Ovary (tissue), 9 donors: ENCODE data around the gene ELANE. TPM values are rescaled to one million over a fixed set of nuclear protein-coding genes. Genes with fewer than 3 reads are reported as not detected.
A peak's percentile ranks its signal among the peaks of the same experiment; 100 is the strongest.

ENCODE experiments used
- DNase-seq, 5 donors: peaks; one replicate each; pipeline ENCODE4 v3.0.0-alpha.2; 2019 to 2020
- H3K27ac ChIP-seq, 2 donors: fragments of 200-600 bp; one replicate each; pipeline versions ENCODE4 v1.5.1 to v1.8.0; 2019 to 2022
- H3K27me3 ChIP-seq: fragments of 200-600 bp; one replicate; pipeline ENCODE4 v1.8.0; 2022
- H3K36me3 ChIP-seq: fragments of 200-600 bp; sonication (generic); one replicate; pipeline ENCODE4 v1.5.1; 2019
- H3K4me1 ChIP-seq: one replicate; pipeline ENCODE4 v1.8.1; 2013; ENCODE audit warnings: mild to moderate bottlenecking, moderate library complexity; ENCODE audit not compliant: insufficient read depth
- H3K4me3 ChIP-seq: fragments of 200-600 bp; sonication (generic); one replicate; pipeline ENCODE4 v1.5.1; 2017
- H3K9me3 ChIP-seq, 2 donors: fragments of 200-600 bp in 1 of 2; sonication (generic) in 1 of 2; one replicate each; pipeline versions ENCODE4 v1.5.1 to v1.8.1; 2013 to 2019; ENCODE audit warnings: mild to moderate bottlenecking in 1 of 2, moderate library complexity in 1 of 2
- CTCF ChIP-seq, 3 donors: fragments of 450-650 bp in 2 of 3; fragments of 200-600 bp in 1 of 3; IDR thresholded peaks; one replicate each; pipeline versions ENCODE4 v1.5.1 to v1.8.0; 2016 to 2022; ENCODE audit warnings: antibody characterized with exemption in 3 of 3, mild to moderate bottlenecking in 1 of 3
- EP300 ChIP-seq: sonication (generic); formaldehyde crosslinking; IDR thresholded peaks from one replicate; pipeline ENCODE4 v1.6.1; 2017; ENCODE audit warnings: antibody characterized with exemption
- POLR2A ChIP-seq: fragments of 450-650 bp; IDR thresholded peaks from one replicate; pipeline ENCODE4 v1.6.1; 2017; ENCODE audit warnings: antibody characterized with exemption, mild to moderate bottlenecking, moderate library complexity
- WGBS, 3 donors: extraction: QIAGEN DNeasy Blood & Tissue Kit in 1 of 3; methylation state at CpG; one replicate each; pipeline versions ENCODE4 v1.1.5 to v1.1.7; 2013 to 2017; 5-methylcytosine and 5-hydroxymethylcytosine counted together
- intact Hi-C, 4 donors: fragments of 100-400 bp; cut with DNase I; formaldehyde crosslinking; loops; one replicate each; pipeline versions ENCODE4 v1.11.0 to v1.15.1; 2022 to 2023
- polyA plus RNA-seq, 2 donors: library from polyadenylated mRNA; stranded (reverse); fragments of 200-250 nt in 1 of 2; fragments of 350-450 nt in 1 of 2; fragmentation: Illumina TruSeq in 1 of 2; extraction: RNeasy Lipid Tissue Mini Kit (QIAGEN cat#74804) in 1 of 2; gene quantifications; one replicate each; pipeline ENCODE4 v1.2.3, GENCODE V29; 2013 to 2014
- total RNA-seq, 7 donors: library from RNA; depleted of rRNA in 2 of 7; stranded (reverse); fragments of >200 nt in 2 of 7; fragmentation: NEBNext Ultra II Directional in 3 of 7; extraction: Animal tissue kit (Norgen Biotek cat#: 25700) in 3 of 7; gene quantifications; one replicate each; pipeline versions ENCODE4 v1.1.0 to v1.2.4, GENCODE V29; 2016 to 2023
- donor health status: DM: no; HTN: no; CAD: no; lungs with moderate emphysema.
- donor health status: DM: no; HTN: no; CAD: no.
- donor health status: Bipolar disorder and iron deficiency.
- donor health status: DM: yes; HTN: yes; CAD: no.
- donor health status: DM: no; HTN: no; CAD: no.
- donor health status: DM: yes; HTN: yes; CAD: no.

Gene ELANE
- total and polyA plus RNA-seq, 9 donors: 0.27 to 0.72 (median 0.47) TPM; not detected in 5

GRCh38 chr19:804419-805165 lies 47.5 kb upstream of the ELANE start:
- no peak for TF ChIP-seq POLR2A
- no peak overlapping the region for H3K27ac ChIP-seq

GRCh38 chr19:805166-805551 lies 46.9 kb upstream of the ELANE start:
- Histone ChIP-seq H3K27ac (no peak overlapping the region), H3K9me3 (no peaks in the 10 kb centered on the region), H3K27me3 (no peaks in the 10 kb centered on the region), H3K36me3 (no peaks in the 10 kb centered on the region), H3K4me3 (no peak overlapping the region), H3K4me1 (peaks cover 27% of the 10 kb centered on the region)
- TF ChIP-seq EP300: no peak
- TF ChIP-seq CTCF (IDR thresholded peaks at IDR 0.05): no peak
- intact Hi-C loops: no loop called here
- 84 to 91% (median 86%) methylated on average over 29 to 33 of the region's 33 CpGs for WGBS, 3 donors
- DNase-seq: peak in 1 of 5 donors; percentile 22

More at GRCh38 chr19:804419-805165, 47.5 kb upstream of the ELANE start:
- DNase-seq: peak in 1 of 5 donors; percentile 21
- Histone ChIP-seq H3K9me3 (no peaks in the 10 kb centered on the region), H3K4me3 (no peak overlapping the region), H3K4me1 (peaks cover 30% of the 10 kb centered on the region), H3K36me3 (no peaks in the 10 kb centered on the region), H3K27me3 (no peaks in the 10 kb centered on the region)
- intact Hi-C loops: no loop called here
- WGBS, 3 donors: 85 to 88% (median 86%) methylated on average over 52 to 53 of the region's 53 CpGs

GRCh38 chr19:805600-806550 lies 46.2 kb upstream of the ELANE start:
- Histone ChIP-seq H3K4me3 (no peak overlapping the region), H3K27ac (no peak overlapping the region), H3K36me3 (no peaks in the 10 kb centered on the region), H3K9me3 (no peaks in the 10 kb centered on the region), H3K4me1 (peaks cover 22% of the 10 kb centered on the region), H3K27me3 (no peaks in the 10 kb centered on the region)
- 83 to 89% (median 85%) methylated on average over 89 to 93 of the region's 93 CpGs for WGBS, 3 donors
- TF ChIP-seq CTCF (IDR thresholded peaks at IDR 0.05) (no peak), EP300 (no peak), POLR2A (no peak)
- intact Hi-C loops: no loop called here
- DNase-seq: peak in 2 of 5 donors; percentile 8 to 30

- TF ChIP-seq CTCF (IDR thresholded peaks at IDR 0.05): no peak
- no peak for TF ChIP-seq EP300
- TF ChIP-seq POLR2A: no peak
- H3K27me3 ChIP-seq: no peaks in the 10 kb centered on the region
- peak in 1 of 5 donors; percentile 22 for DNase-seq
- intact Hi-C loops: no loop called here
- 82 to 88% (median 82%) methylated on average over 34 of the region's 34 CpGs for WGBS, 3 donors
- no peaks in the 10 kb centered on the region for H3K36me3 ChIP-seq
- no peak overlapping the region for H3K27ac ChIP-seq
- H3K9me3 ChIP-seq: no peaks in the 10 kb centered on the region
- H3K4me3 ChIP-seq: no peak overlapping the region
- H3K4me1 ChIP-seq: peaks cover 13% of the 10 kb centered on the region
These were observed 45.2 kb upstream of the ELANE start for GRCh38 chr19:806815-807421.
